Stimulated activated CD4-positive, alpha-beta T cell treated with anti-CD3 and anti-CD28 coated beads, TNF-alpha, amount 100 ng/mL, for 4 hours (primary cell): ENCODE measurements around the gene PCDHGB2.
"Not testable (repeated sequence)": the region's sequence is repeated elsewhere in the genome, so short reads cannot be mapped to it uniquely, and the experiment has no call there.

ENCODE experiments used
- DNase-seq, 3 experiments: peaks; one replicate each; pipeline ENCODE4 v3.0.0-alpha.2; 2020; ENCODE audit warnings: low read depth in 3 of 3

PCDHGB2 gene

GRCh38 chr5:141384471-141385267 is 24.9 kb downstream of the PCDHGB2 start:
- no peak for DNase-seq

DNA sequence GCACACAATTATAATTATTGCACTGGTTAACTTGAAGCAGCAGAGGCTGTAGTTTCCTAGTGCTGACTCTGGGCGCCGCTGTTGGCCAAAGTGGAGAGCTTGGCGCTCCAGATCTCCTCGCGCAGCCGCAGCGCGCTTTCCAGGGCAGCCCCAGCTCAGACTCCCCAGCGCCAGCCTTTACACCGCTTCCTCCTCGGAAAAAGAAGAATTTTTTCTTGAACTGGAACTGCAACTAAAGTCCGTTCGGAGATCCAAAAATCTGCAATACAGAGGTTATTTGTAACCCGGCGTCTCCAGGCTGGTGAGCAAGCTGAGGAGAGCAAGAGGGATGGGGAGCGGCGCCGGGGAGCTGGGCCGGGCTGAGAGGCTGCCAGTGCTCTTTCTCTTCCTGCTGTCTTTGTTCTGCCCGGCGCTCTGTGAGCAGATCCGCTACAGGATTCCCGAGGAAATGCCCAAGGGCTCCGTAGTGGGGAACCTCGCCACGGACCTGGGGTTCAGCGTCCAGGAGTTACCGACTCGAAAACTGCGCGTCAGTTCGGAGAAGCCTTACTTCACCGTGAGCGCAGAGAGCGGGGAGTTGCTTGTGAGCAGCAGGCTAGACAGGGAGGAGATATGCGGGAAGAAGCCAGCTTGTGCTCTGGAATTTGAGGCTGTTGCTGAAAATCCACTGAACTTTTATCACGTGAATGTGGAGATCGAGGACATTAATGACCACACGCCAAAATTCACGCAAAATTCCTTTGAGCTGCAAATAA is 27.9 kb downstream of the PCDHGB2 start, which contains the start of gene PCDHGB4:
Gene PCDHGB4 (plus strand): TSS at position 142 of the 755 bp plus-strand sequence. CDS start 187 bp downstream, at position 329.
- DNase-seq, result not testable (repeated sequence)

DNA sequence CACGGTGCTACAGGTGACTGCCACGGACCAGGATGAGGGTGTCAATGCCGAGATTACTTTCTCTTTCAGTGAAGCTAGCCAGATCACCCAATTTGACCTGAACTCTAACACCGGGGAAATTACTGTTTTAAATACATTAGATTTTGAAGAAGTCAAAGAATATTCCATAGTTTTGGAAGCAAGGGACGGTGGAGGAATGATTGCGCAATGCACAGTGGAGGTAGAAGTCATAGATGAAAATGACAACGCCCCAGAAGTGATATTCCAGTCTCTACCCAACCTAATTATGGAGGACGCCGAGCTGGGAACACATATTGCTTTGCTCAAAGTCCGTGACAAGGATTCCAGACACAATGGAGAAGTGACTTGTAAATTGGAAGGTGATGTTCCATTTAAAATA is 28.9 kb downstream of the PCDHGB2 start:
- no peak for DNase-seq

DNA sequence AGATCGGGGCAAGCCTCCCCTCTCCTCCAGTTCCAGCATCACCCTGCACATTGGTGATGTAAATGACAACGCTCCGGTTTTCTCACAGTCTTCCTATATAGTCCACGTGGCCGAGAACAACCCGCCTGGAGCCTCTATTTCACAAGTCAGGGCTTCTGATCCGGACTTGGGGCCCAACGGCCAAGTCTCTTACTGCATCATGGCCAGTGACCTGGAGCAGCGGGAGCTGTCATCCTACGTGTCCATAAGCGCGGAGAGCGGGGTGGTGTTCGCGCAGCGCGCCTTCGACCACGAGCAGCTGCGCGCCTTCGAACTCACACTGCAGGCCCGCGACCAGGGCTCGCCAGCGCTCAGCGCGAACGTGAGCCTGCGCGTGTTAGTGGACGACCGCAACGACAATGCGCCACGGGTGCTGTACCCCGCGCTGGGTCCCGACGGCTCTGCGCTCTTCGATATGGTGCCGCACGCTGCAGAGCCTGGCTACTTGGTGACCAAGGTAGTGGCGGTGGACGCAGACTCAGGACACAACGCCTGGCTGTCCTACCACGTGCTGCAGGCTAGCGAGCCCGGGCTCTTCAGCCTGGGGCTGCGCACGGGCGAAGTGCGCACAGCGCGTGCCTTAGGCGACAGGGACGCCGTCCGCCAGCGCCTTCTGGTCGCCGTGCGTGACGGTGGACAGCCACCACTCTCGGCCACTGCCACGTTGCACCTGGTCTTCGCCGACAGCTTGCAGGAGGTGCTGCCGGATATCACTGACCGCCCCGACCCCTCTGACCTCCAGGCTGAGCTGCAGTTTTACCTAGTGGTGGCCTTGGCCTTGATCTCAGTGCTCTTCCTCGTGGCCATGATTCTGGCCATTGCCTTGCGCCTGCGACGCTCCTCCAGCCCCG is 29.6 kb downstream of the PCDHGB2 start:
- DNase-seq, result no peak

- no peak for DNase-seq
Measured at GRCh38 chr5:141392429-141393198, 32.8 kb downstream of the PCDHGB2 start, which contains the start of gene PCDHGA8. TSS of gene PCDHGA8 (plus strand) at chr5:141392633. CDS start at chr5:141392814, 181 bp downstream.

- DNase-seq, result no peak
Measured at GRCh38 chr5:141393267-141393666, 33.5 kb downstream of the PCDHGB2 start.

DNA sequence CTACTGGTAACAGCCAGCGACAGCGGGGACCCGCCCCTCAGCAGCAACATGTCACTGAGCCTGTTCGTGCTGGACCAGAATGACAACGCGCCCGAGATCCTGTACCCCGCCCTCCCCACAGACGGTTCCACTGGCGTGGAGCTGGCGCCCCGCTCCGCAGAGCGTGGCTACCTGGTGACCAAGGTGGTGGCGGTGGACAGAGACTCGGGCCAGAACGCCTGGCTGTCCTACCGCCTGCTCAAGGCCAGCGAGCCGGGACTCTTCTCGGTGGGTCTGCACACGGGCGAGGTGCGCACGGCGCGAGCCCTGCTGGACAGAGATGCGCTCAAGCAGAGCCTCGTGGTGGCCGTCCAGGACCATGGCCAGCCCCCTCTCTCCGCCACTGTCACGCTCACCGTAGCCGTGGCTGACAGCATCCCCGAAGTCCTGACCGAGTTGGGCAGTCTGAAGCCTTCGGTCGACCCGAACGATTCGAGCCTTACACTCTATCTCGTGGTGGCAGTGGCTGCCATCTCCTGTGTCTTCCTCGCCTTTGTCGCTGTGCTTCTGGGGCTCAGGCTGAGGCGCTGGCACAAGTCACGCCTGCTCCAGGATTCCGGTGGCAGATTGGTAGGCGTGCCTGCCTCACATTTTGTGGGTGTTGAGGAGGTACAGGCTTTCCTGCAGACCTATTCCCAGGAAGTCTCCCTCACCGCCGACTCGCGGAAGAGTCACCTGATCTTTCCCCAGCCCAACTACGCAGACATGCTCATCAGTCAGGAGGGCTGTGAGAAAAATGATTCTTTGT is 34.8 kb downstream of the PCDHGB2 start:
- not testable (repeated sequence) for DNase-seq

DNA sequence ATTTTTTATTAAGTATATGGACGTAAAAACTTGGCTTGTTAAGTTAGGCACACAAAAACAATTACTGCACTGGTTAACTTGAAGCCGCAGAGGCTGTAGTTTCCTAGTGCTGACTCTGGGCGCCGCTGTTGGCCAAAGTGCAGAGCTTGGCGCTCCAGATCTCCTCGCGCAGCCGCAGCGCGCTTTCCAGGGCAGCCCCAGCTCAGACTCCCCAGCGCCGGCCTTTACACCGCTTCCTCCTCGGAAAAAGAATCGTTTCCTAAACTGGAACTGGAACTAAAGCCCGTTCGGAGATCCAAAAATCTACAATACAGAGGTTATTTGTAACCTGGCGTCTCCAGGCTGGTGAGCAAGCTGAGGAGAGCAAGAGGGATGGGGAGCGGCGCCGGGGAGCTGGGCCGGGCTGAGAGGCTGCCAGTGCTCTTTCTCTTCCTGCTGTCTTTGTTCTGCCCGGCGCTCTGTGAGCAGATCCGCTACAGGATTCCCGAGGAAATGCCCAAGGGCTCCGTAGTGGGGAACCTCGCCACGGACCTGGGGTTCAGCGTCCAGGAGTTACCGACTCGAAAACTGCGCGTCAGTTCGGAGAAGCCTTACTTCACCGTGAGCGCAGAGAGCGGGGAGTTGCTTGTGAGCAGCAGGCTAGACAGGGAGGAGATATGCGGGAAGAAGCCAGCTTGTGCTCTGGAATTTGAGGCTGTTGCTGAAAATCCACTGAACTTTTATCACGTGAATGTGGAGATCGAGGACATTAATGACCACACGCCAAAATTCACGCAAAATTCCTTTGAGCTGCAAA is 38.2 kb downstream of the PCDHGB2 start, which contains the start of gene PCDHGB5:
Gene PCDHGB5 (plus strand): TSS at position 192 of the 796 bp plus-strand sequence. CDS start 181 bp downstream, at position 373.
- DNase-seq, result not testable (repeated sequence)

DNA sequence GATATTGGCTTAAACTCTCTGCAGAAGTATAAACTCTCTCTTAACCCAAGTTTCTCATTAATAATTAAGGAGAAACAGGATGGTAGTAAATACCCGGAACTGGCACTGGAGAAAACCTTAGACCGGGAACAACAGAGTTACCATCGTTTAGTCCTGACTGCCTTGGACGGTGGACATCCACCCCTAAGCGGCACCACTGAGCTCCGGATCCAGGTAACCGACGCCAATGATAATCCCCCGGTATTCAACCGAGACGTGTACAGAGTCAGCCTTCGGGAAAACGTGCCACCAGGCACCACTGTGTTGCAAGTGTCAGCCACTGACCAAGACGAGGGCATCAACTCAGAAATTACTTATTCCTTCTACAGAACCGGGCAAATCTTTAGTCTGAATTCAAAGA is 38.8 kb downstream of the PCDHGB2 start:
- DNase-seq, result no peak

DNA sequence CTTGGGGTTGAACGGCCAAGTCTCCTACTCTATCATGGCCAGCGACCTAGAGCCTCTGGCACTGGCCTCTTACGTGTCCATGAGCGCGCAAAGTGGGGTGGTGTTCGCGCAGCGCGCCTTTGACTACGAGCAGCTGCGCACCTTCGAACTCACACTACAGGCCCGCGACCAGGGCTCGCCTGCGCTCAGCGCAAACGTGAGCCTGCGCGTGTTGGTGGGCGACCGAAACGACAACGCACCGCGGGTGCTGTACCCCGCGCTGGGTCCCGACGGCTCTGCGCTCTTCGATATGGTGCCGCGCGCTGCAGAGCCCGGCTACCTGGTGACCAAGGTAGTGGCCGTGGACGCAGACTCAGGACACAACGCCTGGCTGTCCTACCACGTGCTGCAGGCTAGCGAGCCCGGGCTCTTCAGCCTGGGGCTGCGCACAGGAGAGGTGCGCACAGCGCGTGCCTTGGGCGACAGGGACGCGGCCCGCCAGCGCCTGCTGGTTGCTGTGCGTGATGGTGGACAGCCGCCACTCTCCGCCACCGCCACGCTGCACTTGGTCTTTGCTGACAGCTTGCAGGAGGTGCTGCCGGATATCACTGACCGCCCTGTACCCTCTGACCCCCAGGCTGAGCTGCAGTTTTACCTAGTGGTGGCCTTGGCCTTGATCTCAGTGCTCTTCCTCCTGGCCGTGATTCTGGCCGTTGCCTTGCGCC is 39.9 kb downstream of the PCDHGB2 start:
- DNase-seq, result no peak

DNA sequence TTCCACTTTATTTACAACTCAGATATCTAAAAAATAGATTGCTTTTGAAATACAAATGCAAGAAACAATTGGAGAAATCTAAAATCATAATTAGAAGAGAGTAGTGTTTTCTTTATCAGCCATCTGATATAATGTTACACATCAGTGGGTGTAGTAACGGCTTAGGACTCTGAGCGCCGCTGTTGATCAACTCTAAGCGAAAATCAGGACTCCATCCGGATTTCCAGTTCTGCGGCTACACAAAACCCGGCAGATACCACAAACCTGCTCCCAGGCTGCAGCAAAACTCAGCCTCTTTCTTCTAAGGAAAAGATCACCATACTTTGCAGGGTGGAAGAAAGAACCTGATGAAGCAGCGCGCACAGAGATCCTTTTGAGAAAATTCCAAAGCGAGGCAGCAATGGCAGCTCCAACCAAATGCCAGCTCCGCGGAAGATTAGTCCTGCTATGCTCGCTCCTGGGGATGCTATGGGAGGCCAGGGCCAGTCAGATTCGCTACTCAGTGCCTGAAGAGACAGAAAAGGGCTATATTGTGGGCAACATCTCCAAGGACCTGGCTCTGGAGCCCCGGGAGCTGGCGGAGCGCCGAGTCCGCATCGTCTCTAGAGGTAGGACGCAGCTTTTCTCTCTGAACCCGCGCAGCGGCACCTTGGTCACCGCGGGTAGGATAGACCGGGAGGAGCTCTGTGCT is 42.9 kb downstream of the PCDHGB2 start, which contains the start of gene PCDHGA9:
Gene PCDHGA9 (plus strand): TSS at position 226 of the 691 bp plus-strand sequence. CDS start 175 bp downstream, at position 401.
- DNase-seq, result no peak

DNA sequence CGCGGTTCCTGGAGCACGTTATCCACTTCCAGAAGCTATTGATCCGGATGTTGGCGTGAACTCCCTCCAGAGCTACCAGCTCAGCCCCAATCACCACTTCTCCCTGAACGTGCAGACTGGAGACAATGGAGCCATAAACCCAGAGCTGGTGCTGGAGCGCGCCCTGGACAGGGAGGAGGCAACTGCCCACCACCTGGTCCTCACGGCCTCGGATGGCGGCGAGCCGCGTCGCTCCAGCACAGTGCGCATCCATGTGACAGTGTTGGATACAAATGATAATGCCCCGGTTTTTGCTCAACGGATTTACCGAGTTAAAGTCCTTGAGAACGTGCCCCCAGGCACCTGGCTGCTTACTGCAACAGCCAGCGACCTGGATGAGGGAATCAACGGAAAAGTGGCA is 43.6 kb downstream of the PCDHGB2 start:
- no peak for DNase-seq

DNA sequence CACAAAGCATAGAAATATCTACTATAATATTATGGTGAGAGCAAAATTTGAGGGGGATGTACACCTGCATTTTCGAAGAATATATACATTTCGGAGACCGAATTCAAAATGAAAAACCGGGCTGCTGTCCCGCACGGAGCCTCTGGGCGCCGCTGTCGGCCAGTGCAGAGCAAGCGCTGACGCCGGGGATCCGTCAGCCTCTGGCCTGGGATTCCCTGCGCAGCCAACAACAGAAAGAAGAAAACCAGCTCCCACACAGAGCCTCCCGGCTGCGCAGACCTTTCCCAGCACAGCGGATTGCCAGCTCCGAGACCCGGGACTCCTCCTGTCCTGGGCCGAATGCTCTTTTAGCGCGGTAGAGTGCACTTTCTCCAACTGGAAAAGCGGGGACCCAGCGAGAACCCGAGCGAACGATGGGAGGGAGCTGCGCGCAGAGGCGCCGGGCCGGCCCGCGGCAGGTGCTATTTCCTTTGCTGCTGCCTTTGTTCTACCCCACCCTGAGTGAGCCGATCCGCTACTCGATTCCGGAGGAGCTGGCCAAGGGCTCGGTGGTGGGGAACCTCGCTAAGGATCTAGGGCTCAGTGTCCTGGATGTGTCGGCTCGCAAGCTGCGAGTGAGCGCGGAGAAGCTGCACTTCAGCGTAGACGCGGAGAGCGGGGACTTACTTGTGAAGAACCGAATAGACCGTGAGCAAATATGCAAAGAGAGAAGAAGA is 48.2 kb downstream of the PCDHGB2 start, which contains the start of gene PCDHGB6:
Gene PCDHGB6 (plus strand): TSS at position 232 of the 716 bp plus-strand sequence. CDS start 182 bp downstream, at position 414.
- not testable (repeated sequence) for DNase-seq

DNA sequence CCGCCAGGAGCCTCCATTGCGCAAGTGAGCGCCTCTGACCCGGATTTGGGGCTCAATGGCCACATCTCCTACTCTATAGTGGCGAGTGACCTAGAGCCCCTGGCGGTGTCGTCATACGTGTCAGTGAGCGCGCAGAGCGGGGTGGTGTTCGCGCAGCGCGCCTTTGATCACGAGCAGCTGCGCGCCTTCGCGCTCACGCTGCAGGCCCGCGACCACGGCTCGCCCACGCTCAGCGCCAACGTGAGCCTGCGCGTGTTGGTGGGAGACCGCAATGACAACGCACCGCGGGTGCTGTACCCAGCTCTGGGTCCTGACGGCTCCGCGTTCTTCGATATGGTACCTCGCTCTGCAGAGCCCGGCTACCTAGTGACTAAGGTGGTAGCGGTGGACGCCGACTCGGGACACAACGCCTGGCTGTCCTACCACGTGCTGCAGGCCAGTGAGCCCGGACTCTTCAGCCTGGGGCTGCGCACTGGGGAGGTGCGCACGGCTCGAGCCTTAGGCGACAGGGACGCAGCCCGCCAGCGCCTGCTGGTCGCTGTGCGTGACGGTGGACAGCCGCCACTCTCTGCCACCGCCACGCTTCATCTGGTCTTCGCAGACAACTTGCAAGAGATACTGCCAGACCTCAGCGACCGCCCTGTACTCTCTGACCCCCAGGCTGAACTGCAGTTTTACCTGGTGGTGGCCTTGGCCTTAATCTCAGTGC is 50.0 kb downstream of the PCDHGB2 start:
- DNase-seq, result no peak

GRCh38 chr5:141411575-141411974 is 51.8 kb downstream of the PCDHGB2 start:
- DNase-seq, result no peak
